Measurements from ENCODE around the gene PIK3CB.

The PIK3CB gene

DNA sequence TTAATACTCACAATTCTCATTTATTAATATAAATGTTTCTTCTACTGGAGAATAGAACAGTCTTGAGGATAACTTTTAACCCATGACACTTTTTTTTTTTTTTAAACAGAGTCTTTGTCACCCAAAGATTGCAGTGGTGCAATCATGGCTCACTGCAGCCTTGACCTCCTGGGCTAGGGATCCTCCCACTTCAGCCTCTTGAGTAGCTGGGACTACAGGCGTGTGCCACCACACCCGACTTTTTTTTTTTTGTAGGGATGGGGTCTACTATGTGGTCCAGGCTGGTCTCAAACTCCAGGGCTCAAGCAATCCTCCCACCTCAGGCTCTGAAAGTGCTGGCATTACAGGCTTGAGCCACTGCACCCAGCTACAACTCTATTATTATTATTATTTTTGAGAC lies 34.5 kb downstream of the PIK3CB start:
- no peak for TF ChIP-seq EZH2phosphoT487 (IDR thresholded peaks at IDR 0.05; ENCODE audit: low read length)
- TF ChIP-seq EZH2 (optimal IDR thresholded peaks at IDR 0.05; ENCODE audit: low read depth, low read length) = no peak
- TF ChIP-seq CTCF (IDR thresholded peaks at IDR 0.05; ENCODE audit: low read length) = no peak
- H3K27ac ChIP-seq (ENCODE audit: low read length) = no peak overlapping the region
- H3K27me3 ChIP-seq (replicated peaks; ENCODE audit: insufficient read depth, low read length) = no peaks in the 10 kb centered on the region
- no peaks in the 10 kb centered on the region for H3K9me2 ChIP-seq (replicated peaks; ENCODE audit: insufficient read depth, low read length)
- H3K9me3 ChIP-seq (replicated peaks; ENCODE audit: insufficient read depth, low read length) = no peaks in the 10 kb centered on the region
- no peak for DNase-seq
- no peaks in the 10 kb centered on the region for H3F3A ChIP-seq (ENCODE audit: insufficient read depth, low read length)
- H4K20me1 ChIP-seq (ENCODE audit: insufficient read depth, low read length) = no peaks in the 10 kb centered on the region
- H3K4me1 ChIP-seq (ENCODE audit: low read length) = no peaks in the 10 kb centered on the region
- no peak overlapping the region for H3K4me3 ChIP-seq (ENCODE audit: low read length)
- no peaks in the 10 kb centered on the region for H3K36me3 ChIP-seq (replicated peaks; ENCODE audit: insufficient read depth, low read length)
- no peak overlapping the region for H3K4me2 ChIP-seq (ENCODE audit: low read depth, low read length)
- no peak overlapping the region for H2AFZ ChIP-seq (ENCODE audit: low read length)
- H3K79me2 ChIP-seq (ENCODE audit: low read length) = peaks cover 24% of the 10 kb centered on the region
- H3K9ac ChIP-seq (ENCODE audit: low read length) = no peak overlapping the region

DNA sequence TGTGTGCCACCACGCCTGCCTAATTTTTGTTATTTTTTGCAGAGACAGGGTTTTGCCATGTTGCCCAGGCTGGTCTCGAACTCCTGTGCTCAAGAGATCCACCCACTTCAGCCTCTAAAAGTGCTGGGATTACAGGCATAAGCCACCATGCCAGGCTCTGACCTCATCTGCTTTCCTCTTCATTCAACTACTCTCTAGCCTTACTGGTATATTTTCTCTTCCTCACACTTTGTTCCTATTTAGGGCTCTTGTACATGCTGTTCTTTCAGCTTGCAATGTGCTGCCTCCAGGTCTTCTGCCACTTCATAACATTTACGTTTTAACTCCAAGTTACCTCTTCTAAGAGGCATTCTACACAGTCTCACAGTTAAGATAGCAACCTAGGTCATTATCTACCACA lies 34.9 kb downstream of the PIK3CB start:
- Histone ChIP-seq H3K27me3 (replicated peaks; ENCODE audit: insufficient read depth, low read length) (no peaks in the 10 kb centered on the region), H3K9ac (ENCODE audit: low read length) (no peak overlapping the region), H3K36me3 (replicated peaks; ENCODE audit: insufficient read depth, low read length) (no peaks in the 10 kb centered on the region), H2AFZ (ENCODE audit: low read length) (no peak overlapping the region), H3K4me3 (ENCODE audit: low read length) (no peak overlapping the region), H3K4me1 (ENCODE audit: low read length) (no peaks in the 10 kb centered on the region), H3F3A (ENCODE audit: insufficient read depth, low read length) (no peaks in the 10 kb centered on the region), H3K9me2 (replicated peaks; ENCODE audit: insufficient read depth, low read length) (no peaks in the 10 kb centered on the region), H4K20me1 (ENCODE audit: insufficient read depth, low read length) (no peaks in the 10 kb centered on the region), H3K27ac (ENCODE audit: low read length) (no peak overlapping the region), H3K4me2 (ENCODE audit: low read depth, low read length) (no peak overlapping the region), H3K9me3 (replicated peaks; ENCODE audit: insufficient read depth, low read length) (no peaks in the 10 kb centered on the region), H3K79me2 (ENCODE audit: low read length) (peaks cover 24% of the 10 kb centered on the region)
- no peak for TF ChIP-seq EZH2phosphoT487 (IDR thresholded peaks at IDR 0.05; ENCODE audit: low read length)
- TF ChIP-seq EZH2 (optimal IDR thresholded peaks at IDR 0.05; ENCODE audit: low read depth, low read length) = no peak
- no peak for TF ChIP-seq CTCF (IDR thresholded peaks at IDR 0.05; ENCODE audit: low read length)
- DNase-seq = no peak

DNA sequence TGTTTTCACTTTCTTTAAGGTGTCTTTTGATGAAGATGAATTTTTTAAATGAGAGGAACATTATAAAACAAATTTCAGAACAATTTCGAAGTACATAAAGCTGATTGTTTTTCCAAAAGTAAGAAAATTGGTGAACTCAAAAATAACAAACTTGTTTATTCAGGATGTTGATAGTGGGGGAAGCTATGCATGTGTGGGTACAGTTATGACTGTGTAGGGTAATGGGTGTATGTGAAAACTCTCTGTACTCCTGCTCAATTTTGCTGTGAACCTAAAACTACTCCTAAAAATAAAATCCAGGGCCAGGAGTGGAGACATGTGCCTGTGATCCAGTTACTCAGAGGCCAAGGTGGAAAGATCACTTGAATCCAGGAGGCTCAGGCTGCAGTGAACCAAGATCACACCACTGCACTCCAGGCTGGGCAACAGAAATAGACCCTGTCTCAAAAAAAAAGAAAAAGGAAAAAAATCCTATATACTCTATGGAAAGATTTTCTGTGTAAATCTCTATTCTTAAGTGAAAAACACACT lies 37.2 kb downstream of the PIK3CB start:
- no peaks in the 10 kb centered on the region for H3F3A ChIP-seq (ENCODE audit: insufficient read depth, low read length)
- H4K20me1 ChIP-seq (ENCODE audit: insufficient read depth, low read length) = no peaks in the 10 kb centered on the region
- H3K4me2 ChIP-seq (ENCODE audit: low read depth, low read length) = no peak overlapping the region
- H3K4me3 ChIP-seq (ENCODE audit: low read length) = no peak overlapping the region
- H3K9ac ChIP-seq (ENCODE audit: low read length) = no peak overlapping the region
- no peaks in the 10 kb centered on the region for H3K9me2 ChIP-seq (replicated peaks; ENCODE audit: insufficient read depth, low read length)
- H3K36me3 ChIP-seq (replicated peaks; ENCODE audit: insufficient read depth, low read length) = no peaks in the 10 kb centered on the region
- no peaks in the 10 kb centered on the region for H3K9me3 ChIP-seq (replicated peaks; ENCODE audit: insufficient read depth, low read length)
- H3K4me1 ChIP-seq (ENCODE audit: low read length) = no peaks in the 10 kb centered on the region
- DNase-seq = no peak
- peaks cover 11% of the 10 kb centered on the region for H3K79me2 ChIP-seq (ENCODE audit: low read length)
- H3K27me3 ChIP-seq (replicated peaks; ENCODE audit: insufficient read depth, low read length) = no peaks in the 10 kb centered on the region
- no peak overlapping the region for H3K27ac ChIP-seq (ENCODE audit: low read length)
- H2AFZ ChIP-seq (ENCODE audit: low read length) = no peak overlapping the region
- TF ChIP-seq CTCF (IDR thresholded peaks at IDR 0.05; ENCODE audit: low read length) (no peak), EZH2 (optimal IDR thresholded peaks at IDR 0.05; ENCODE audit: low read depth, low read length) (no peak), EZH2phosphoT487 (IDR thresholded peaks at IDR 0.05; ENCODE audit: low read length) (no peak)
